ENCODE measurements around the gene AKR1D1.

The AKR1D1 gene

GRCh38 chr7:138065827-138066226 is 10.4 kb upstream of the AKR1D1 start:
- Histone ChIP-seq H3K27me3 (ENCODE audit: insufficient read depth, low read length) (no peaks in the 10 kb centered on the region), H3K4me3 (ENCODE audit: low read depth, low read length, poor library complexity, severe bottlenecking) (no peak overlapping the region), H3K9me3 (ENCODE audit: low read length) (no peaks in the 10 kb centered on the region), H2AFZ (ENCODE audit: low read length) (no peak overlapping the region), H3K79me2 (ENCODE audit: insufficient read depth, low read length) (no peaks in the 10 kb centered on the region), H4K20me1 (ENCODE audit: insufficient read depth, low read length) (no peaks in the 10 kb centered on the region), H3F3A (ENCODE audit: insufficient read depth, low read length) (no peaks in the 10 kb centered on the region), H3K36me3 (ENCODE audit: insufficient read depth, low read length) (no peaks in the 10 kb centered on the region), H3K9me2 (ENCODE audit: low read depth, low read length) (no peaks in the 10 kb centered on the region), H3K27ac (ENCODE audit: low read depth, low read length, poor library complexity, severe bottlenecking) (no peak overlapping the region), H3K4me1 (ENCODE audit: insufficient read depth, low read length, severe bottlenecking) (no peaks in the 10 kb centered on the region), H3K9ac (ENCODE audit: low read length) (no peak overlapping the region), H3K4me2 (ENCODE audit: low read length) (no peak overlapping the region)
- no peak for TF ChIP-seq CTCF (IDR thresholded peaks at IDR 0.05; ENCODE audit: low read length)
- no peak for TF ChIP-seq EZH2 (IDR thresholded peaks at IDR 0.05; ENCODE audit: borderline replicate concordance, low read length)

GRCh38 chr7:138066954-138067394 is 9.3 kb upstream of the AKR1D1 start:
- H3K27ac ChIP-seq (ENCODE audit: low read depth, low read length, poor library complexity, severe bottlenecking), result no peak overlapping the region

GRCh38 chr7:138067774-138068173 is 8.5 kb upstream of the AKR1D1 start:
- H4K20me1 ChIP-seq (ENCODE audit: insufficient read depth, low read length), result no peaks in the 10 kb centered on the region
- H3K27me3 ChIP-seq (ENCODE audit: insufficient read depth, low read length), result no peaks in the 10 kb centered on the region
- H3K79me2 ChIP-seq (ENCODE audit: insufficient read depth, low read length), result no peaks in the 10 kb centered on the region
- H3K4me1 ChIP-seq (ENCODE audit: insufficient read depth, low read length, severe bottlenecking), result no peaks in the 10 kb centered on the region
- H3K27ac ChIP-seq (ENCODE audit: low read depth, low read length, poor library complexity, severe bottlenecking), result no peak overlapping the region
- no peaks in the 10 kb centered on the region for H3K9me3 ChIP-seq (ENCODE audit: low read length)
- no peak overlapping the region for H2AFZ ChIP-seq (ENCODE audit: low read length)
- no peaks in the 10 kb centered on the region for H3K9me2 ChIP-seq (ENCODE audit: low read depth, low read length)
- no peaks in the 10 kb centered on the region for H3K36me3 ChIP-seq (ENCODE audit: insufficient read depth, low read length)
- H3K4me2 ChIP-seq (ENCODE audit: low read length), result no peak overlapping the region
- no peaks in the 10 kb centered on the region for H3F3A ChIP-seq (ENCODE audit: insufficient read depth, low read length)
- no peak overlapping the region for H3K4me3 ChIP-seq (ENCODE audit: low read depth, low read length, poor library complexity, severe bottlenecking)
- TF ChIP-seq EZH2 (IDR thresholded peaks at IDR 0.05; ENCODE audit: borderline replicate concordance, low read length) (no peak), CTCF (IDR thresholded peaks at IDR 0.05; ENCODE audit: low read length) (no peak)
- no peak overlapping the region for H3K9ac ChIP-seq (ENCODE audit: low read length)

More at GRCh38 chr7:138066954-138067394, 9.3 kb upstream of the AKR1D1 start:
- H4K20me1 ChIP-seq (ENCODE audit: insufficient read depth, low read length), result no peaks in the 10 kb centered on the region
- no peak overlapping the region for H2AFZ ChIP-seq (ENCODE audit: low read length)
- H3K9me2 ChIP-seq (ENCODE audit: low read depth, low read length), result no peaks in the 10 kb centered on the region
- no peak overlapping the region for H3K4me2 ChIP-seq (ENCODE audit: low read length)
- H3K9ac ChIP-seq (ENCODE audit: low read length), result no peak overlapping the region
- no peaks in the 10 kb centered on the region for H3K27me3 ChIP-seq (ENCODE audit: insufficient read depth, low read length)
- H3K4me1 ChIP-seq (ENCODE audit: insufficient read depth, low read length, severe bottlenecking), result no peaks in the 10 kb centered on the region
- TF ChIP-seq EZH2 (IDR thresholded peaks at IDR 0.05; ENCODE audit: borderline replicate concordance, low read length), result no peak
- TF ChIP-seq CTCF (IDR thresholded peaks at IDR 0.05; ENCODE audit: low read length), result no peak
- H3K4me3 ChIP-seq (ENCODE audit: low read depth, low read length, poor library complexity, severe bottlenecking), result no peak overlapping the region
- no peaks in the 10 kb centered on the region for H3K36me3 ChIP-seq (ENCODE audit: insufficient read depth, low read length)
- no peaks in the 10 kb centered on the region for H3K79me2 ChIP-seq (ENCODE audit: insufficient read depth, low read length)
- no peaks in the 10 kb centered on the region for H3F3A ChIP-seq (ENCODE audit: insufficient read depth, low read length)
- H3K9me3 ChIP-seq (ENCODE audit: low read length), result no peaks in the 10 kb centered on the region

All from OCI-LY1 (cell line).